Measurements from ENCODE around the gene LRP2BP. TPM values are rescaled to one million over a fixed set of nuclear protein-coding genes. Genes with fewer than 3 reads are reported as not detected.
A peak's percentile ranks its signal among the peaks of the same experiment; 100 is the strongest.

Gene LRP2BP
- total and polyA plus RNA-seq, 2 of the 4 experiments (the other 2 are of a cell fraction) = 0.10 to 0.18 TPM

DNA sequence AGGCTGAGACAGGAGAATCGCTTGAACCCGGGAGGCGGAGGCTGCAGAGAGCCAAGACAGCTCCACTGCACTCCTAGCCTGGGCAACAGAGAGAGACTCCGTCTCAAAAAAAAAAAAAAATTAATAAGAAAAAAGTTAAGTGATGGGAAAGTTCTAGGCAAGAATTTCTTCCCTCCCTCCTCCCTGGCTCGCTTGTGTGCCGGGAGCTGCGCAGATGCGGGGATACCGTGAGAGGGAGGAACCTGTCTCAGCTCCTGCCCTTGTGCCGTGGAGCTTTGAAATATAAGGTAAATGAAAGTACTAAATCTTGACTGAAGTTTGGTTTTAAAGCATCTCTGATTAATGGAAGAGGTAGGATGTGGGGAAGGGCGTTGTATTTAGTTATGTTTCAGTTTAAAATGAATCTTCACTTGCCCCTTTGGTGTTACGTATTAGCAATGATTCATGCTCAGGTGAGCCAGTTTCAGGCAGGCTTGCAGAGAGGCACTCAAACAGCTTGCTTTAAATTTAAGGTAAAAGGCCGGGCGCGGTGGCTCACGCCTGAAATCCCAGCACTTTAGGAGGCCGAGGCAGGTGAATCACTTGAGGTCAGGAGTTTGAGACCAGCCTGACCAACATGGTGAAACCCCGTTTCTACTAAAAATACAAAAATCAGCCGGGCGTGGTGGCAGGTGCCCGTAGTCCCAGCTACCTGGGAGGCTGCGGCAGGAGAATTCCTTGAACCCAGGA is 31.4 kb upstream of the LRP2BP start (continued):
- no peak for TF ChIP-seq CHD1 (IDR thresholded peaks at IDR 0.05; ENCODE audit: low read depth, low read length)

DNA sequence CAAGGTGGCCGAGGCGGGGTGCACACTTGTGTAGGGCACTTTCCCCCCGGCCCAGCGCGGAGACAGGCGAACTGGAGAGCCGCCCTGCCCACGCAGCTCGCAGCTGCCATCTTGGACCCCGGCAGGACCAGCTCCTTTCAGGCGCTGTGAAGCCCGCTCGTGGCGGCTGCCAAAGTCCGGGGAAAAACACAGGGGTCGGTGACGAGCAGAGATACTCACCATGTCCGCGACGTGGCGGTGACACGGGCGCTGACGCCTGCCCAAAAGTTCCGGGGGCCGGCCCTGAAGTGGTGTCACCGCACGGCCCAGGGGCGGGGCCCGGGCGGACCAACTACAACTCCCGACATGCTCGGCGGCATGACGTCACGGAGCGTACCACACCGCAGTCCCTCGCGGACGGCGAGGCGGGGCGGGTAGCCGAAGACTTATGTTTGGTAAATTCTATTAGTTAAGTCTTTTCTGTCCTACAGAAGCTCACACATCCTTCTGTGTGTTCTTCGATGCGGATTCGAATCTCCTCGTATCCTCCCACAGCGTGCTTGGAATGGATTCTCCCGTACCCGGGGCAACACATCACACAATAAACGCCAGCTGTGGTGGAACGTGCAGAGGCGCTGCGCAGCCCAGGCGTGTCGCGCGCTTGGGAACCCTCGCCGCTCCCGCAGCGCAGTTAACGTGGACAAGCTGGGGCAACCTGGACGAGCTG is 30.1 kb upstream of the LRP2BP start, which contains the start of gene UFSP2:
Gene UFSP2, minus strand, starts transcription at position 318 of the 706 bp plus-strand sequence. Its CDS starts 96 bp downstream, at position 222.
- H3K4ac ChIP-seq (ENCODE audit: low read depth, low read length) = peak within 1 kb of the TSS; percentile 94
- H3K27ac ChIP-seq (ENCODE audit: insufficient read depth, low read length) = peak within 1 kb of the TSS; percentile 96
- H3K79me1 ChIP-seq (ENCODE audit: low read depth in 1 of 2, low read length in 2 of 2) = peaks cover 14 to 22% of the 10 kb centered on the region in 2 experiments
- DNase-seq (peak; percentile 88), ATAC-seq (ENCODE audit: low read depth) (peak; percentile 93)
- H4K91ac ChIP-seq (ENCODE audit: insufficient read depth, low read depth, low read length) = peak within 1 kb of the TSS; percentile 98
- peak within 1 kb of the TSS; percentile 66; the same call in 1 of the 3 replicates for H2BK15ac ChIP-seq (ENCODE audit: low read depth, low read length)
- TF ChIP-seq POLR2A (IDR thresholded peaks at IDR 0.05; ENCODE audit: low read depth, low read length) (peak; percentile 72; the same call in 1 of the 2 replicates), CEBPB (IDR thresholded peaks at IDR 0.05; ENCODE audit: low read depth, low read length) (no peak), FOS (IDR thresholded peaks at IDR 0.05; ENCODE audit: low read depth, low read length) (0 out of 2 replicates have a peak, but pooled peaks have one; percentile 22), MXI1 (IDR thresholded peaks at IDR 0.05; ENCODE audit: borderline replicate concordance, low read depth, low read length) (peak; percentile 97), MAFK (IDR thresholded peaks at IDR 0.05; ENCODE audit: low read depth, low read length) (no peak), NFE2L2 (IDR thresholded peaks at IDR 0.05; ENCODE audit: low read depth, low read length) (no peak), RFX5 (IDR thresholded peaks at IDR 0.05; ENCODE audit: low read depth, low read length) (no peak), MAZ (IDR thresholded peaks at IDR 0.05; ENCODE audit: borderline replicate concordance, low read depth, low read length) (peak; percentile 10; the same call in 1 of the 2 replicates), RAD21 (IDR thresholded peaks at IDR 0.05; ENCODE audit: low read length) (peak; percentile 7; the same call in 1 of the 2 replicates), BHLHE40 (IDR thresholded peaks at IDR 0.05; ENCODE audit: low read depth, low read length) (peak; percentile 99), RCOR1 (IDR thresholded peaks at IDR 0.05; ENCODE audit: insufficient replicate concordance, low read length) (no peak), CHD1 (IDR thresholded peaks at IDR 0.05; ENCODE audit: low read depth, low read length) (peak; percentile 100; the same call in 1 of the 2 replicates), SMC3 (IDR thresholded peaks at IDR 0.05; ENCODE audit: low read depth, low read length) (no peak)
- TF ChIP-seq, protein P1, sequence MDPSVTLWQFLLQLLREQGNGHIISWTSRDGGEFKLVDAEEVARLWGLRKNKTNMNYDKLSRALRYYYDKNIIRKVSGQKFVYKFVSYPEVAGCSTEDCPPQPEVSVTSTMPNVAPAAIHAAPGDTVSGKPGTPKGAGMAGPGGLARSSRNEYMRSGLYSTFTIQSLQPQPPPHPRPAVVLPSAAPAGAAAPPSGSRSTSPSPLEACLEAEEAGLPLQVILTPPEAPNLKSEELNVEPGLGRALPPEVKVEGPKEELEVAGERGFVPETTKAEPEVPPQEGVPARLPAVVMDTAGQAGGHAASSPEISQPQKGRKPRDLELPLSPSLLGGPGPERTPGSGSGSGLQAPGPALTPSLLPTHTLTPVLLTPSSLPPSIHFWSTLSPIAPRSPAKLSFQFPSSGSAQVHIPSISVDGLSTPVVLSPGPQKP (IDR thresholded peaks at IDR 0.05; ENCODE audit: borderline replicate concordance, low read depth, low read length) = no peak
- intact Hi-C loops (cut with micrococcal nuclease) = loop anchor here (2.0 to 5.0 kb wide), 2 partner anchors 45 to 172 kb away; partner anchors contain the start of gene CCDC110
- H3K4me3 ChIP-seq (ENCODE audit: insufficient read depth, low read depth, low read length) = peak within 1 kb of the TSS; percentile 63
- H3K18ac ChIP-seq (ENCODE audit: low read depth, low read length) = peak within 1 kb of the TSS; percentile 95
- CTCF ChIA-PET = no interaction called here
- peak within 1 kb of the TSS; percentile 99 for H2BK120ac ChIP-seq (ENCODE audit: low read depth, low read length)
- peak within 1 kb of the TSS; percentile 99 for H3K56ac ChIP-seq (ENCODE audit: extremely low read depth, insufficient read depth, low read length)
- H3K9me1 ChIP-seq (ENCODE audit: insufficient read depth, low read length) = peaks cover 11% of the 10 kb centered on the region
- no peaks in the 10 kb centered on the region for H3K36me3 ChIP-seq (ENCODE audit: control insufficient read depth, insufficient read depth, low read length)
- H2BK20ac ChIP-seq (ENCODE audit: low read depth, low read length) = peak within 1 kb of the TSS; percentile 98
- H4K20me1 ChIP-seq (ENCODE audit: insufficient read depth, low read length) = peaks cover 6% of the 10 kb centered on the region; the same call in 1 of the 2 replicates
- peak within 1 kb of the TSS; percentile 93 for H3K9ac ChIP-seq (ENCODE audit: low read depth, low read length)
- dilution Hi-C loops (cut with HindIII; ENCODE audit: low sequenced_read_pairs, unreplicated experiment) = no loop called here
- peak within 1 kb of the TSS; percentile 98 for H3K14ac ChIP-seq (replicated peaks; ENCODE audit: low read depth, low read length)
- H3K23ac ChIP-seq (ENCODE audit: low read depth, low read length) = peak within 1 kb of the TSS; percentile 98
- H2AFZ ChIP-seq (replicated peaks; ENCODE audit: low read length, poor library complexity) = peak within 1 kb of the TSS; percentile 97
- POLR2A ChIA-PET (ENCODE audit: unreplicated experiment) = no interaction called here
- BruUV-seq (replicated peaks) = no TSS peak
- peaks cover 5% of the 10 kb centered on the region; the same call in 1 of the 2 replicates for H3K4me1 ChIP-seq (ENCODE audit: control insufficient read depth, insufficient read depth, low read length)
- H4K8ac ChIP-seq (ENCODE audit: low read depth in 2 of 2, low read length in 2 of 2) = peak within 1 kb of the TSS; percentile 9 to 99
- WGBS, 2 experiments (ENCODE audit: extremely low coverage in 2 of 2, insufficient read length in 1 of 2) = 0% methylated on average over 33 of the region's 66 CpGs; no CpG with 5 or more reads in 1 of the 2 experiments
- peak within 1 kb of the TSS; percentile 96 for H2BK5ac ChIP-seq (ENCODE audit: low read depth, low read length, poor library complexity, severe bottlenecking)
- peak within 1 kb of the TSS; percentile 100 for H3K4me2 ChIP-seq (ENCODE audit: low read depth, low read length)
- peak within 1 kb of the TSS; percentile 84 for H2AK5ac ChIP-seq (ENCODE audit: low read depth, low read length)
- H2AK9ac ChIP-seq (replicated peaks; ENCODE audit: low read depth, low read length, poor library complexity) = peak within 1 kb of the TSS; percentile 67
- no peaks in the 10 kb centered on the region for H3K9me3 ChIP-seq (ENCODE audit: control insufficient read depth, insufficient read depth, low read length)
- in situ Hi-C loops (cut with MboI; ENCODE audit: low sequenced_read_pairs) = no loop called here
- peak within 1 kb of the TSS; percentile 85 for H4K5ac ChIP-seq (ENCODE audit: low read depth, low read length)
- no peaks in the 10 kb centered on the region for H3K27me3 ChIP-seq (ENCODE audit: control insufficient read depth, insufficient read depth, low read length)

Data from IMR-90 (cell line).